Suprapubic skin (tissue), 4 donors: ENCODE results near the gene TMEM9B.

Source experiments
- CTCF ChIP-seq, 2 donors: fragments of 200-600 bp in 1 of 2; fragments of 450-650 bp in 1 of 2; sonication (generic) in 1 of 2; IDR thresholded peaks; one replicate each; pipeline ENCODE4 v1.5.1; 2016 to 2019; ENCODE audit warnings: antibody characterized with exemption in 2 of 2, mild to moderate bottlenecking in 1 of 2, moderate library complexity in 1 of 2
- EP300 ChIP-seq: sonication (generic); formaldehyde crosslinking; IDR thresholded peaks from one replicate; pipeline ENCODE4 v1.6.1; 2017; ENCODE audit warnings: antibody characterized with exemption
- POLR2A ChIP-seq, 2 donors: fragments of 450-650 bp; IDR thresholded peaks; one replicate each; pipeline ENCODE4 v1.6.1; 2017; ENCODE audit warnings: antibody characterized with exemption in 2 of 2, mild to moderate bottlenecking in 2 of 2, moderate library complexity in 2 of 2
- POLR2AphosphoS5 ChIP-seq, 3 donors: sonication (generic); formaldehyde crosslinking; IDR thresholded peaks; one replicate each; pipeline ENCODE4 v1.6.1; 2017; ENCODE audit warnings: antibody characterized with exemption in 3 of 3

GRCh38 chr11:8933931-8934330, 30.3 kb downstream of the TMEM9B start:
- TF ChIP-seq POLR2A (IDR thresholded peaks at IDR 0.05) (no peak), CTCF (IDR thresholded peaks at IDR 0.05) (no peak), POLR2AphosphoS5 (IDR thresholded peaks at IDR 0.05) (no peak), EP300 (no peak)
